ENCODE measurements around the gene ASTN1. TPM values are rescaled to one million over a fixed set of nuclear protein-coding genes. Genes with fewer than 3 reads are reported as not detected.

Gene ASTN1
- total RNA-seq, 1 experiment from 2014 or later = 0.02 TPM

DNA sequence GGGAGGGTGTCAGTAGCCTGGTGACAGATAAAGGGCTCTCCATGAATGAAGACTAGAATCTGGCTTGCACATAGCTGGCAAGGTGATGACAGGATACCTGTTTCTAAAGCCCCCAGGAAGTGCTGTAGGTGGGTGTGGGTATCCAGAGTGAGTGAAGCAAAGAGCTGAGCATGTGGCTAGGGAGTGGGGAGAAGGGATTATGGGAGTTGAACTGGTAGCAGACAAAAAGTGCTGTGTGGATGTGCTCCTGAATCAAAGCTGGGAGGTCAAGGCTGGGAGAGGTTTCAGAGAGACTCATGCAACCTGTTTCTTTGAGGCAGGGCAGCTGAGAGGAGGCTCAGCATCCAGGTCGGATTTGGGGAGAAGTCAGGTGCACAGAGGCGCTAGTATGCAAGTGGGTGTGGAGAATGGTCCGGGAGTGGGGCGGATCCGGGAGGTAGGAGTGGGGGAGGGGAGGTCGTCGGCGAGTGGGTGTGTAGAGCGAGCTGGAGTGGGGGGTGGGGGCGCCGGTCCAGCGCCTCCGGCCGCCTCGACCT is 600 bp downstream of the ASTN1 start:
- DNase-seq (ENCODE audit: low read depth) = no peak

DNA sequence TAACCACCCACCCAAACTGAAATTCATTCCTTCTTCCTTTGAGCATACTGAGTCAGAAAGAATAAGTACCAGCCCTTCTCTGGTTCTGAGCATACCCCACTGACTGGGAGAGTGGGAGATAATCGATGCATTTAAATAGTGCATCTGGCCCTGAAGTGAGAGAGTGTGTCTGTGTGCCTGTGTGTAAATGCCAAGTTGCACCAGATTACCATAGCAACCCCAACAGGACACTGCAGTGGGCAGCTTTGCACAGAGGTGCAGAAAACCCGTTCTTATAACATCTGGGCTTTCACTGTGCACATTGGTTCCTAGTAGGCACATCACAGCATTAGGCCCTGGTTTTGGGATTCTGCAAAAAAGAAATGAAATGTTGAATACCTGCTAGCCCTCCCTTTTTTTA is 2.3 kb downstream of the ASTN1 start:
- DNase-seq (ENCODE audit: low read depth) = no peak

DNA sequence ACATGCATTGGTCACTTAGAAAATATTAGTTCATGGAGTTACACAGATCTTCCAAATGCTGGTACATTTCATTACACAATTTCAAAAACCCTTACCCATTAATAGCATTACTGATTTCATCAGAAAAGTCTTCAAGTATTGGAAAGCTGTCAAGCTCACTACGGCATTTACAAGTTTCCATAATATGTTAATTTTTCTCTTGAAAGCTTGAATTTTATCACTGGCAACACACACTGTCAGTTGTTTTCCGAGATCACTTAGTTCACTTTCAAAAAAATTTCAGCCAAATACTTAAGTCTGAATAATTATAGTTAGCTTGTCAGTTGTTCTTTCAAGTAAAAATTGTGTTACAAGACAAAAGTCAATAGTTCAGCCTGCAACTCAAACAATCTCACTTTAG is 18.0 kb downstream of the ASTN1 start:
- DNase-seq (ENCODE audit: low read depth) = no peak

DNA sequence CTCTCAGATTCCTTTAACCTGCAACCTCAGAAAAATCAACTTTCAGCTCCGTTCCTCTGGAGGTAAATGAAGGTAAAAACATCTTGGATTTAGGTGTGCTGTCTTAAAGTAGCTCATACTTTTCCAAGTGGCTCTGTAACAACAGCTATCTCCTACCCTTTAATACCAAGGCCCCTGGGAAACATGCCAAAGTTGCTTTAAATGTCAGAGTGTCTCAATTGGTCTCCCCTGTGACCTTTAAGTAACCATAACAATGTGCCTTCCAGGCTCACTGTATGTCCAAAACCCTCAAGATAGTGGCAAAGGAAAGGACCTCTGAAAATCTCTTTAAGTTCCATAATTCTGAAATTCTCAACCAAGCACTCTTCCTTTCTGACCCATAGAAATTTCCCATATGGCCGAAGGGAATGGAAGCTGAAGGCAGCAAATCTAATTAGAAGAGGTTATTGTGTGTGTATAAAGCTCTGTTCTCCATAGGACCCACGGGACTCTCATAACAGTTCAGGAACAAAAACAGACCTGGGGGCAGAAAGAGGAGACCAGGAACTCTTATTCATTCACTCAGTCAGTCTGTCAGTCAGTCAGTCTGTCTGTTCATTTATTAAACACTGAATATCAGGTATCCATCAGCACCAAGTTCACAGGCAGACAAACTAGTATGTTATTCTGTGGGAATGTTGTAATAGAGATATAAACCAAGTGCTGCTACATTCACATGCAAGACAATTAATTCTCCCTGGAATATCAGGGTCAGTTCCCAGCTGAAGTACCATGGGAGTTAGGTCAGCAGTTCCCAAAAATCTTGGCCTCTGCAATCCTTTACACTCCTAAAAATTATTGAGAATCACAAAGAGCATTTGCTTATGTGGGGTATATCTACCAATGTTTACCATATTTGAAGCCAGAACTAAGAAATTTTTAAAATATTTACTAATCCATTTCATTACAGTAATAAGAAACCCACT is 19.1 kb downstream of the ASTN1 start:
- DNase-seq (ENCODE audit: low read depth) = no peak

DNA sequence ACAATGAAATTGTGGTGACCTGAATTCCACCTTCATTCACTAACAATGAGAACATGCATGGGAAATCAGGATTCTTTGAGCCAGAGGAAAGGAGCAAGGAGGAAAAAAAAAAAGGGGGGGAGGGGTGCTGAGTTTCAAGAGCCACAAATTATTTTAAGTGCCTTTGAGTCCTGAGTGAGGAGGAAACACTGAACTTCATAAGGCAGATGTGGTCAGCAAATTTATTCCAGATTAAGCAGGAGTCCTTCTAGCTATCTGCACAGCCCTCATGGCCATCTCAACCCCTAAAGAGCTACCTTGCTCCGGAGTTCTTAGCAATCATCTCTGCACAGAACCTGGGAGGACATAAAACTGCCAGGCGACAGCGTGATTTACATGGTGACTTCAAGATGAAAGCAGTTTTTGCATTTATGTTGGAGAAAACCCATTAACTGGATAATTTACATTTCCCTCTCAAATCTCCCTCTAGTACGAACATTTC is 21.7 kb downstream of the ASTN1 start:
- DNase-seq (ENCODE audit: low read depth) = no peak

DNA sequence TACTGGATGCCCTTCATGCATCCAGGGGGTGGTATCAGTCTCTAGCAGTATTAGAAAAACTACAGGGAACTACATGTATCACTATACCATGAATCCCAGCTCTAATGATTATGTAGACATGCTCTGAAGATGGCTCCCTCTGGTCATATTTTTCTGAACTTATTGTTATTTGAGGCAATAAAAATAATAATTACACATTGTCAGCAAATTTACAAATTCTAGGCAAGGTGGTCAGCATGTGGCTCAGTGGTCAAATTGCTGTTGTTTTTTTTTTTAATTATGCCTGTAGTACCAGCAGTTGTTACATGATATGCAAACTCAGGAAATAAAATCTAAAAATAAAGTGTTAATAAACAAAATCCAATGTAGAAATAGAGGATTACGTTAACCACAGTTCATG is 22.5 kb downstream of the ASTN1 start:
- no peak for DNase-seq (ENCODE audit: low read depth)

DNA sequence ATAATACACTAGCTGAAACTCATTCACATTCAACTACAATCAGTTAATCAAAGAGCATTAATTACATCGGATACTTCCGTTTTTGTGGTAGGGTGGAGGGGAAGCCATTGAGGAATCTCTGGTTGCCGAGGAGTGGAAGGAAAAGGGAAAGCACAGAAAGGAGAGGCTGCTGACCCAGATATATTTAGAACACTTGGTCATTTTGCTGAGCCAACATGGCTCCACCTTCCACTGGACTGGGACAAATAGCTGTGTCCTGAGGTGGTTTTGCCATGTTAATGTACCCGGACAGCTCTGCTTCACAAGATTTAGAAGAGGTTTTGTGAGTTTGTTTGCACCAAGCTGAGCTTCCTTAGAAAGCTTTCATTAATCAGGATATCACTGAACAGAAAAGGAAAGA is 26.2 kb downstream of the ASTN1 start:
- no peak for DNase-seq (ENCODE audit: low read depth)

DNA sequence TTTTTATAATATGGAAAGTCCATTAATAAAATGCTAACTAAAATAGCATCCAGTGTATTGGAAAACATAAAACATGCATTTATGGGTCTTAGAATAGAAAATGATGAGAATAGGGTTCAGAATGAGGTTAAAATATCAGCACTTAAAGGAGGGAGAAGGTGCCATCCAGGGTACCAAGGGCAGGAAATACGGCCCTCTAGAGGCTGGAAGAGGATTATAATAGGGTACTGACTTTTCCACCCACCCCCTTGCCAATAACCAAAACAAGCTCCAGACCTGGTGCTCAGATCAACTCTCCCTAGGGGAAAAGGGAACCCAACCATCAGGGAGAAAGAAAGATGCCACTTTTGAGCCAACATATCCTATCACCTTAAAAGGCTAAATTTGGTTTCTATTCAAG is 26.7 kb downstream of the ASTN1 start:
- no peak for DNase-seq (ENCODE audit: low read depth)

DNA sequence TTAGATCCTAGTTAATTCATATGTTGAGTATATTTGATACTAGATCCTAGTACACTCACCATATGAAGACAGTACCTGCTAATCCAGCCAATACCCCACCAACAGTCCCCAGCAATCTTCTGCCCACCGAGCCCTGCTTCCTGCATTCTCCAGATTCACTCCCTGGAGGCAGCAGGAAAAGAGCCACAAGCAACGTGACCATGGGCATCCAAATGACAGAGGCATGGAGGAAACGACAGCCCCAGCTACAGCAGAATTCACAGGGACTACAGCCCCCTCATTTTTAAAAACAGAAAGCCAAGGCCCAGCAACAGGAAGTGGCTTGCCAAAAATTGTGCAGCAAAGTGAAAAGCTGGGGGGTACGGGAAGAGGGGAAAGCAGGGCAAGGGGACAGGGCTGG is 29.3 kb downstream of the ASTN1 start:
- no peak for DNase-seq (ENCODE audit: low read depth)

DNA sequence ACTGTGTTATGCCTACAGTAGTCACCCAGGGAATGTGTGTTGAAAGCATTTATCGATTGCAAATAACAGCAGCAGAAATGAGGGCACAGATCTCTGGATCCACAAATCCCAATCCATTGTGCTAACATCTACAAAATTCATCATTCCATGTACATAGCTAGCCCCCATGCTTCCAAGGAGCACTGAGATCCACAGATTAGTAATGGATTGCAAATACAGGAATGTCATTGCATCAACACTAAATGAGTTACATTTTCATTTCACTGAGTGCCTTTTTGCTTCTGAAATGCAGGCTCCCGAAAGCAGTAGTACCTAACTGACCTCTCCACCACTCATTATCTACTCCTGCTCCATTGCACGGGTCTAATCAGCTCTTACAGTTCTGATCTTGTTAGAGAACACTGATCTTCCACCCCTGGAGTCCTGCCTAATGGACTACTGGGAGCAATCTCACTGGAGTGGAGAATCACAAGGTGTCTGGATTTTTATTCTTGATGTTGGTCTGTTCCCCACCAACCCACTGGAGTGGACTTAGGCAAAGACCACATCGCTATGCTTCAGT is 30.5 kb downstream of the ASTN1 start:
- DNase-seq (ENCODE audit: low read depth) = no peak

DNA sequence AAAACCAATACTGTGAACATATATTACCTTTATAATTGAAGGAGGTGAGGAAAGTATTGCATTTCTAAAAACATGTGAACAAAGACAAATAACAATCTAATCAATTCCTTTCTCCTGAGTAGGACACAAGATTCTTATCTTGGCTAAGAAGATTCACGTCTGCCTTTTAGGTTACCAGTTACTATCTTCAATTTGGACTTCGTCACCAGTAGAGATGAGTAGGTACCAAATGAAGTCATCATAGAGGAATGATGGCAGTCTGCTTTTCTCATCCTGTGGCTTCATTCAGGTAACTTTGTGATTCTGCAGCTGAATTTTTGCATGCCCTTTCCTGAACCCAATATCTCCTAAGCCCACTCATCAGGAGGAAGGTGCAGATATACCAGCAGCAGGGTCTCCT is 32.4 kb downstream of the ASTN1 start:
- no peak for DNase-seq (ENCODE audit: low read depth)

DNA sequence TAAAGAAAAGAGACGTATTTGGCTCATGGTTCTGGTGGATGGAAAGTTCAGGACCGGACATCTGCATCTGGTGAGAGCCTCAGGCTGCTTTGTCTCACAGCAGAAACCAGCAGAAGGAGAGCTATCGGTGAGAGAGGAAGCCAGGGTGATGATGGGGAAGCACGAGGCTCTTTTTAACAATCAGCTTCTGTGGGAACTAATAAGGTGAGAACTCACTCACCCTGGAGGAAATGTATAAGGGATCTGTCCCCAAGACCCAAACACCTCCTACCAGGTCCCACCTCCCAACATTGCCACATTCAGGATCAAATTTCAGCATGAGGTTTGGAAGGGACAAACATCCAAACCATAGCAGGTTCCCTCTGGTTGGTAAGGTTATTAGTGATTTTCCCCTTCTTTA is 32.8 kb downstream of the ASTN1 start:
- no peak for DNase-seq (ENCODE audit: low read depth)

DNA sequence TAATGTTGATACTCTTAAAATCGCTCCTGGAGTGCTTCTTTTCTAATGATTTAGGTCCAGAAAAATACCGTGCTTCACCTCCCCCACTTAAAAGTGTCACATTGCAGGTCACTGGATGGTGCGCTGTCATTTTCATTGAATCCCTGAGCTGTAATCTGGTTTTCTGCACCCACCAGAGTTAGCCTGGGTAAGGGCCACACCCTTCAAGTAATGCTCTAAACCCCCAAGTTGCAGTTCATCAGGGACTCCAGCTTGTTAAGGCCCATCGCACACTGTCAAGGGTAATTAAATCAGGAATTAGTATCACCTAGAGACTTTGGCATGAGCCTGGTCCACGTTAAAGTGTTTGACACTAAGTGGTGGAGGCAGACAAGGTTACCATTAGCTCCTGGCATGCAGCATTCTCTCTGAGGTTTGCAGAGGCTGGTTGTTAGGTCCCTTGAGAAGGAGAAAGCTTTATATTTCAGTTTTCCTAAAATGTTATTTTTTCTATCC is 34.0 kb downstream of the ASTN1 start:
- no peak for DNase-seq (ENCODE audit: low read depth)

DNA sequence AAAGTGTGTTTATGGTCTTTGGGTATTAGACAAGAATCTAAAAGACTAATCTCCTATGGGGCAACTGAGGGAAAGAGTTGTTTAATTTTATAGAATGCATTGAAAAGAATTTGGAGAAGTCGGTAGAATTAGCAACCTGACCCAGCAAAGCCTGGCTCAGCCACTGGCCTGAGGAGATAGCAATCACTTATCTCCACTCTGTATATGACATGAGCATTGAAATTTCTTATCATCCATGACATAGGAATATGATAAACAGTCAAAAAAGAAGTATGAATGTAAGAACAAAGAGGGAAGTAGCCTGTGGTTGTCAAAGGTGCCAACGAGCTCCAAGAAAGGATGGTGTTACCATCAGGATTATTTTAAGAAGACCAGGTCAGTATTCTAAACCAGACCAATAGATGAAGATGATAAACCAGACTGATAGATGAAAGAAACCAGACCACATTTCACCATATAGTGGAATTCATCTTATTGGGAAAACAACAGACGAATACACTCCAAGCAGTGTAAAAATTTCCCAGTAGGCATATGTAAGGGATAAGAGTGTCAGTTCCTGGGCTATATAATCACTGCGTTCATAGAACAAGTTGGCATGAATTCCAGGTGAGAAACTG is 35.7 kb downstream of the ASTN1 start:
- DNase-seq (ENCODE audit: low read depth) = no peak

DNA sequence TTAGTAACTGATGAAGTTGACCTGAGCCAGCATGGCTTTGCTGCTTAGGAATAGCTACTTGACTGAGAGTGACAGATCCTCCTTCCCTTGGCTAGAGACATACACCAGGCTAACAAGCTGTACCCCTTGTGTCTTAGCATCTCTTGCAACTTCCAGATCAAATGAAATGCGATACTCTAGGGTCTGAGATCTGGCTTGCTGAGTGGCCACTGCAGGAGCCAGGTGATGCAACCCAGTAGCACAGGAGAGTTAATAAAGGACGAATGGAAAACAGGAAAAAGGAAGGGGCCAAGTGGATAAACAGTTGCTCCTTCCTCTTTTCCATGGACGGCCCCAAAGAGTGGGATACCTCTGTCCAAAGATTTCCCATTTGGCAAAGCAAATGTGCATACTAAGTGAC is 38.2 kb downstream of the ASTN1 start:
- no peak for DNase-seq (ENCODE audit: low read depth)

DNA sequence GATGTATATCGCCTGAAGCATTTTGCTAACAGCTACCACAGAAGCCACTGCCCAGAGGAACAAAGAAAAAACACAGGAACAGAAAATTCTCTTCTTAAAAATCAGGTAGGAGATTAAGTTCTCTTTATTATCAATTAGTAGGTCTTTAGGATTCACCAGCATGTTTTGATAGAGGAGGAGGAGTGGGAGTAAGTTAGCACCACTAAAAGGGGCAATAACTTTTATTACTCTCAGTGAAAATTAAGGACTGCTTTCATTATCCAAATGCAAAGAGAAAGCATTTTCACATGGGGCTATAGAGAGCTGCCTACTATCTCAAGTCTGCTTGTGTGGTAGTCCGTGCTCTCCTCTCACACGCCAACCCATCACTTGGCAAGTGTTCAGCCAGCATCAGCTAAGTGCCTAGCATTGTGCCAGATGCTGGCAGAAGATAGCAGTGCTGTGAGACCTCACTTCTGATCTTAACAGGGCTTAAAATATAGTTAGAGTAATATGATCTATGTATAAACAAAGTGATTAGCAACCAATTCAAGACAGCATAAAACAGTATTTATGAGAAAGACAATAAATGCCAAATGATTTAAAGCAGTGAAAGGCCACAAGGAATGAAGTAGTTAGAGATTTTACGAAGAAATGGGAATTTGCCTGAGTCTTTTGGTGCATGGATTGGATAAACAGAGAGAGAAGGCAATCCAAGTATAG is 39.8 kb downstream of the ASTN1 start:
- no peak for DNase-seq (ENCODE audit: low read depth)

DNA sequence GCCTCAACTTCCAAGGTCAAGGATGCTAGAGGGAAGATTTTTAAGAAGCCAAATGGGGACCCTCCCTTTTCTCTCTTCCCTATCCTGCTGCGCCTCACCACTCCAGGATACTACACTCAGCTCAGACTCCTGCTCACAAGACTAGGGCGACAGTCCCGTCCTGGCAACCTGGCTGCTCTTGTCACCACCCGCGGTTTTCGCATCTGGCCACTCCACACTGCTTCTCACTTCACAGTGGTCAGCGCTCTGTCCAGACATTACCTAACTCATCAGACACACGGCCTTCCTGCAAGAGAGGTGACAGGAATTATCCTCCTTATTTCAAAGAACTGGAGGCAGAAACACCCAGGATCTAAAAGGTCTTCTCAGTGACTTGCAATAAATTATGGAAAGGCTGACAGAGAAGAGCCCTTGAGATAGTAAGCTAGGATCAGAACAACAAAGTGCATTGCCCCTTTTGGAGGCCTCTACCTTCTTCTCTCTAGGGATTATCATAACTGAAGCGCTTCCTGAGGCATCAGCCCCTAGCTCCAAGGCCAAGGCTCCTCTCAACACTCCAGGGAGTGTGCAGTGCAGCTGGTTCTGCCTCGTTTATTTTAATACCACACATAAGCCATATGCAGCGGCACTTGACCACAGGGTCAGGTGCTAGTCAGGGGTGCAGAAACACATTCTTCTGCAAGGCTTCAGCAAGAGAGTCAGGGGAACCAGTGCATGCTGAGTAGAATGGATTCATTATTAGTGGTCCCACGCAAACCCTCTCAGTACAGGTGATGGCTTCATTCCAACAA is 41.9 kb downstream of the ASTN1 start:
- DNase-seq (ENCODE audit: low read depth) = no peak

DNA sequence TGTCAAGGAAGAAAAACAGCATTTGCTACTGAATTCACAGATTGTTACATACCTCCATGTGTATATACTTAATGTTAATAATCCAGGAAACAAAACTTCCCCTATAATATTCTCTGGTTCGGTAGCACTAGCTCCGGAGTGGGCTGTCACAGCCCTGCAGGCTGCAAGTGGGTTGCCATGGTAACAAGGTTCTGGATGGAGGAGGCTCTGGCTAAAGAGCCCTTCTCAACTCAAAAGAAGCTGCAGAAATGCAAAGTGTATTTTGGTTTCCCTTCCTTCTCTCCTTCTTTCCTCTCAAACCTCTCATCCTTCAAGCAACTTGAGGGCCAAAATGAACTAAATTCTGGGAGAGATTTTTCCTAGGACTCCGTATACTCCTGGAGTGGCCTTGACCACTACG is 45.2 kb downstream of the ASTN1 start:
- no peak for DNase-seq (ENCODE audit: low read depth)

DNA sequence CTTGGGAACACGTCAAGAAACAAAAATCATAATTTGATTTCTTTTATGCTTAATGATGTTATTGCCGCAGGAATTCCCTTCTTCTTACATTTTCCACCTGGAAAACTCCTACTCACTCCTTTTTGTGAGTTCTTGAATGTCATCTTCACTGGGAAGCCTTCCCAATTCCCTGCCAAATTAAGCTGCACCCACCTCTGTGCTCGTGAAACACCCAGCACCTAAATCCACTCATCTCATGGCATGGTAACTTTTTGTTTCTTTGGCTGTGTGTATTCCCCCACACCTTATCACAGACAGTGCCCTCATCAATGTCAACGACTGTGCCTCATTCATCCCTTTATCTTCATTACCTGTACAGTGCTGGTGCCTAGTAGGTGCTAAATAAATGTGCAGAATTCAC is 45.6 kb downstream of the ASTN1 start:
- DNase-seq (ENCODE audit: low read depth) = no peak

DNA sequence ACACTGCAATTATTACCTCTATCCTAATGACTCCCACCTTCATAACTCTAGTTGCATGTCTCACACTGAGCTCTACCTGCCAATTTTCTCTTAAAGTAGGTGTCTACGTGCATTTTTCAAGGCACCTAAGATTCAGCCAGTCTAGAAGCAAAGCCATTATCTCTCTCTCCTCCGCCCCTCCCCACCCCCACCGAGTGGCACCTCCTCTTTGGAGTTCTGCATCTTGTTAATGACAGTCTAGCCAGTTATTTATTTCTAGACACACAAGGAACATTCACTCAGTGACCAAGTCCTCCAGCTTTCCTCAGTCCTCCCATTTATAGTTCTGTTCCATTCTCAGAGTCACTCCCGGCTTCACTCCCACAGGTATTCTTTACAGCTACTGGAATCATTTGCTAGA is 47.6 kb downstream of the ASTN1 start:
- DNase-seq (ENCODE audit: low read depth) = no peak

Measured in M059J (cell line).